ENCODE results near the gene FOSB. TPM values are rescaled to one million over a fixed set of nuclear protein-coding genes. Genes with fewer than 3 reads are reported as not detected.
A peak's percentile ranks its signal among the peaks of the same experiment; 100 is the strongest.

The FOSB gene
- total RNA-seq, 1 donor from 2014 or later: 13.3 TPM

GRCh38 chr19:45499196-45500180 is 31.7 kb downstream of the FOSB start:
- no peak overlapping the region for H3K9ac ChIP-seq (ENCODE audit: low read length)
- DNase-seq (ENCODE audit: low read depth) (no peak), FAIRE-seq (no peak)
- peaks cover 11% of the 10 kb centered on the region for H3K4me1 ChIP-seq (ENCODE audit: insufficient read depth, low read length)
- Mint-ChIP-seq H3K27ac (ENCODE audit: unreplicated experiment) (no peak overlapping the region), H3K27me3 (ENCODE audit: low read depth, unreplicated experiment) (peaks cover 24% of the 10 kb centered on the region), H3K36me3 (ENCODE audit: low read depth, unreplicated experiment) (peaks cover 3% of the 10 kb centered on the region), H3K4me1 (ENCODE audit: low read depth, unreplicated experiment) (no peaks in the 10 kb centered on the region), H3K9me3 (ENCODE audit: unreplicated experiment) (peaks cover 2% of the 10 kb centered on the region), H3K4me3 (ENCODE audit: unreplicated experiment) (peak overlapping the region; percentile 51)
- peaks cover 13% of the 10 kb centered on the region for H3K27me3 ChIP-seq (ENCODE audit: insufficient read depth, low read length)
- peak overlapping the region; percentile 73 for H2AFZ ChIP-seq (ENCODE audit: low read depth, low read length)
- TF ChIP-seq EZH2 (IDR thresholded peaks at IDR 0.05; ENCODE audit: insufficient read depth, low read length) (no peak), CTCF (IDR thresholded peaks at IDR 0.05; ENCODE audit: insufficient read depth, low read depth, low read length) (no peak)
- no peaks in the 10 kb centered on the region for H3K79me2 ChIP-seq (ENCODE audit: insufficient read depth, low read length)
- peak overlapping the region; percentile 28 for H3K4me3 ChIP-seq (ENCODE audit: insufficient read depth, low read depth, low read length)
- H3K4me2 ChIP-seq (ENCODE audit: low read length): peak overlapping the region; percentile 77
- H3K36me3 ChIP-seq (ENCODE audit: insufficient read depth, low read length): no peaks in the 10 kb centered on the region
- H3K27ac ChIP-seq (ENCODE audit: low read depth, low read length): no peak overlapping the region
- H3K9me3 ChIP-seq (ENCODE audit: insufficient read depth, low read depth, low read length): no peaks in the 10 kb centered on the region
- peaks cover 12% of the 10 kb centered on the region for H4K20me1 ChIP-seq (ENCODE audit: insufficient read depth, low read length)

GRCh38 chr19:45500918-45501729 is 33.3 kb downstream of the FOSB start:
- H3K4me3 ChIP-seq (ENCODE audit: insufficient read depth, low read depth, low read length): no peak overlapping the region
- H3K36me3 Mint-ChIP-seq (ENCODE audit: low read depth, unreplicated experiment): no peaks in the 10 kb centered on the region
- H3K4me2 ChIP-seq (ENCODE audit: low read length): no peak overlapping the region
- H3K9ac ChIP-seq (ENCODE audit: low read length): no peak overlapping the region
- peak overlapping the region; percentile 50 for H3K4me3 Mint-ChIP-seq (ENCODE audit: unreplicated experiment)
- peaks cover 13% of the 10 kb centered on the region for H3K27me3 ChIP-seq (ENCODE audit: insufficient read depth, low read length)
- peaks cover 6% of the 10 kb centered on the region for H3K4me1 Mint-ChIP-seq (ENCODE audit: low read depth, unreplicated experiment)
- TF ChIP-seq CTCF (IDR thresholded peaks at IDR 0.05; ENCODE audit: insufficient read depth, low read depth, low read length) (no peak), EZH2 (IDR thresholded peaks at IDR 0.05; ENCODE audit: insufficient read depth, low read length) (no peak)
- peaks cover 24% of the 10 kb centered on the region for H3K27me3 Mint-ChIP-seq (ENCODE audit: low read depth, unreplicated experiment)
- no peaks in the 10 kb centered on the region for H3K9me3 ChIP-seq (ENCODE audit: insufficient read depth, low read depth, low read length)
- H3K27ac ChIP-seq (ENCODE audit: low read depth, low read length): no peak overlapping the region
- H3K79me2 ChIP-seq (ENCODE audit: insufficient read depth, low read length): no peaks in the 10 kb centered on the region
- no peaks in the 10 kb centered on the region for H3K36me3 ChIP-seq (ENCODE audit: insufficient read depth, low read length)
- no peak overlapping the region for H3K27ac Mint-ChIP-seq (ENCODE audit: unreplicated experiment)
- H2AFZ ChIP-seq (ENCODE audit: low read depth, low read length): no peak overlapping the region
- no peak for DNase-seq (ENCODE audit: low read depth)
- H3K9me3 Mint-ChIP-seq (ENCODE audit: unreplicated experiment): peaks cover 2% of the 10 kb centered on the region
- peaks cover 21% of the 10 kb centered on the region for H3K4me1 ChIP-seq (ENCODE audit: insufficient read depth, low read length)
- no peak for FAIRE-seq
- H4K20me1 ChIP-seq (ENCODE audit: insufficient read depth, low read length): peaks cover 4% of the 10 kb centered on the region
